Tibial nerve (tissue), 4 donors: ENCODE results near the gene POLR1B. TPM values are rescaled to one million over a fixed set of nuclear protein-coding genes. Genes with fewer than 3 reads are reported as not detected.
"Not testable (repeated sequence)": the region's sequence is repeated elsewhere in the genome, so short reads cannot be mapped to it uniquely, and the experiment has no call there.

ENCODE experiments used
- DNase-seq, 2 donors: peaks; one replicate each; pipeline ENCODE4 v3.0.0-alpha.2; 2019; ENCODE audit warnings: low spot score in 2 of 2
- H3K27ac ChIP-seq, 4 donors: fragments of 200-600 bp; sonication (generic) in 3 of 4; one replicate each; pipeline ENCODE4 v1.5.1; 2017 to 2019; ENCODE audit warnings: mild to moderate bottlenecking in 1 of 4
- H3K27me3 ChIP-seq, 2 donors: fragments of 200-600 bp; sonication (generic) in 1 of 2; one replicate each; pipeline versions ENCODE4 v1.5.1 to v1.6.0; 2017 to 2019
- H3K36me3 ChIP-seq, 3 donors: fragments of 200-600 bp; sonication (generic); one replicate each; pipeline ENCODE4 v1.5.1; 2018 to 2019
- H3K4me1 ChIP-seq, 4 donors: fragments of 200-600 bp; sonication (generic) in 3 of 4; one replicate each; pipeline ENCODE4 v1.5.1; 2017 to 2019
- H3K4me3 ChIP-seq, 4 donors: fragments of 200-600 bp; sonication (generic) in 3 of 4; one replicate each; pipeline ENCODE4 v1.5.1; 2017 to 2019; ENCODE audit warnings: mild to moderate bottlenecking in 1 of 4, moderate library complexity in 1 of 4
- H3K9me3 ChIP-seq, 4 donors: fragments of 200-600 bp; sonication (generic) in 3 of 4; one replicate each; pipeline ENCODE4 v1.5.1; 2017 to 2019
- EP300 ChIP-seq, 2 donors: sonication (generic); formaldehyde crosslinking; IDR thresholded peaks; one replicate each; pipeline ENCODE4 v1.6.1; 2017; ENCODE audit warnings: antibody characterized with exemption in 2 of 2, mild to moderate bottlenecking in 1 of 2
- POLR2A ChIP-seq, 2 donors: fragments of 450-650 bp; IDR thresholded peaks; one replicate each; pipeline ENCODE4 v1.6.1; 2017; ENCODE audit warnings: antibody characterized with exemption in 2 of 2, mild to moderate bottlenecking in 2 of 2, moderate library complexity in 2 of 2
- WGBS, 2 donors: methylation state at CpG; one replicate each; pipeline ENCODE4 v1.1.5; 2018; 5-methylcytosine and 5-hydroxymethylcytosine counted together
- total RNA-seq, 4 donors: library from RNA; depleted of rRNA; stranded (reverse); fragments of >200 nt; gene quantifications; one replicate each; pipeline ENCODE4 v1.1.0, GENCODE V29; 2016
- TF ChIP-seq, protein P1 (sequence below), 5 experiments: fragments of 200-600 bp in 3 of 5; fragments of 450-650 bp in 2 of 5; sonication (generic) in 3 of 5; IDR thresholded peaks; one replicate each; pipeline ENCODE4 v1.5.1; 2016 to 2019; ENCODE audit warnings: antibody characterized with exemption in 5 of 5, mild to moderate bottlenecking in 3 of 5, moderate library complexity in 2 of 5

The POLR1B gene
- total RNA-seq, 4 donors from 2014 or later = 10.3 to 14.9 (median 12.1) TPM

DNA sequence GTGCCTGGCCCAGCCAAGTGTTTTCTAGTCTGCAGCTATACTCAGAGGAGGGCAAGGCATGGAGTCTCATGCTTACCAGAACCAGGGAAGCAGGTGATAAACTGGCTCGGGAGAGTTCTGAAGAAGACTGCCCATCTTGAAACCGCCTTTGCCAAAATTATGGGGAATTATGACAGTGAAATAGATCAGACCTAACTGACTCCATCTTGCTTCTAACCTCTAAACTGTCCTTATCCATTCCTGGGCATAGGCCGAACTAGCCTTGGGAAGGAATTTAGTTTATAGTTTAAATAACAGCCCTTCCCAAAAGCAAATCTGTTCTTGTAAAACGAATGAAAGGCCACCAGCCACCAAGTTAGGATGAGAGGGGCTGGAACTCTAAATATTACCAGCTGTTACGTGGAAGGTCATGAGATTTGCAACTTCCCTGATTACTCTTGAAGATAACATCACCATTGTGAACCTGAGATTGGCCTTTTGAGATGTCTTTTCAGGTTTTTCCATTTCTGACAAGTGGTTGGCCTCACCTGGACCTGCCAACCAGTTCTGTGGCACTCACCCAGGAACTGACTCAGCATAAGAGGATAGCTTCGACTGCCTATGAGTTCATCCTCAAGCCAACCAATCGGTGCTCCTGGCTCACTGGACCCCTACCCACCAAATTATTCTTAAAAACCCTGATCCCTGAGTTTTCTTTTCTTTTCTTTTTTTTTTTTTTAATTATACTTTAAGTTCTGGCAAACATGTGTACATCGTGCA is 65.6 kb downstream of the POLR1B start:
- TF ChIP-seq POLR2A (IDR thresholded peaks at IDR 0.05) = no peak
- no peak for TF ChIP-seq EP300 (IDR thresholded peaks at IDR 0.05)
- TF ChIP-seq, protein P1, sequence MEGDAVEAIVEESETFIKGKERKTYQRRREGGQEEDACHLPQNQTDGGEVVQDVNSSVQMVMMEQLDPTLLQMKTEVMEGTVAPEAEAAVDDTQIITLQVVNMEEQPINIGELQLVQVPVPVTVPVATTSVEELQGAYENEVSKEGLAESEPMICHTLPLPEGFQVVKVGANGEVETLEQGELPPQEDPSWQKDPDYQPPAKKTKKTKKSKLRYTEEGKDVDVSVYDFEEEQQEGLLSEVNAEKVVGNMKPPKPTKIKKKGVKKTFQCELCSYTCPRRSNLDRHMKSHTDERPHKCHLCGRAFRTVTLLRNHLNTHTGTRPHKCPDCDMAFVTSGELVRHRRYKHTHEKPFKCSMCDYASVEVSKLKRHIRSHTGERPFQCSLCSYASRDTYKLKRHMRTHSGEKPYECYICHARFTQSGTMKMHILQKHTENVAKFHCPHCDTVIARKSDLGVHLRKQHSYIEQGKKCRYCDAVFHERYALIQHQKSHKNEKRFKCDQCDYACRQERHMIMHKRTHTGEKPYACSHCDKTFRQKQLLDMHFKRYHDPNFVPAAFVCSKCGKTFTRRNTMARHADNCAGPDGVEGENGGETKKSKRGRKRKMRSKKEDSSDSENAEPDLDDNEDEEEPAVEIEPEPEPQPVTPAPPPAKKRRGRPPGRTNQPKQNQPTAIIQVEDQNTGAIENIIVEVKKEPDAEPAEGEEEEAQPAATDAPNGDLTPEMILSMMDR (IDR thresholded peaks at IDR 0.05) = no peak
- Histone ChIP-seq H3K36me3 (peaks cover 0 to 5% (median 0%) of the 10 kb centered on the region in 3 donors), H3K4me1 (no peaks in the 10 kb centered on the region), H3K4me3 (no peak overlapping the region), H3K27ac (no peak overlapping the region), H3K9me3 (no peaks in the 10 kb centered on the region), H3K27me3 (no peaks in the 10 kb centered on the region)
- 87 to 89% methylated on average over 8 of the region's 8 CpGs for WGBS, 2 donors
- no peak for DNase-seq

DNA sequence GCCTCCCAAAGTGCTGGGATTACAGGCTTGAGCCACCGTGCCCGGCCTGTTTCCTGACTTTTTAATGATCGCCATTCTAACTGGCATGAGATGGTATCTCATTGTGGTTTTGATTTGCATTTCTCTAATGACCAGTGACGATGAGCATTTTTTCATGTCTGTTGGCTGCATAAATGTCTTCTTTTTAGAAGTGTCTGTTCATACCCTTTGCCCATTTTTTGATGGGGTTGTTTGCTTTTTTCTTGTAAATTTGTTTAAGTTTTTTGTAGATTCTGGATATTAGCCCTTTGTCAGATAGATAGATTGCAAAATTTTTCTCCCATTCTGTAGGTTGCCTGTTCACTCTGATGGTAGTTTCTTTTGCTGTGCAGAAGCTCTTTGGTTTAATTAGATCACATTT is 67.1 kb downstream of the POLR1B start:
- WGBS, 2 donors = 91 to 99% methylated on average over 4 of the region's 4 CpGs
- not testable (repeated sequence) for H3K4me3 ChIP-seq, H3K4me1 ChIP-seq, H3K27me3 ChIP-seq, DNase-seq, H3K36me3 ChIP-seq, H3K27ac ChIP-seq, H3K9me3 ChIP-seq

DNA sequence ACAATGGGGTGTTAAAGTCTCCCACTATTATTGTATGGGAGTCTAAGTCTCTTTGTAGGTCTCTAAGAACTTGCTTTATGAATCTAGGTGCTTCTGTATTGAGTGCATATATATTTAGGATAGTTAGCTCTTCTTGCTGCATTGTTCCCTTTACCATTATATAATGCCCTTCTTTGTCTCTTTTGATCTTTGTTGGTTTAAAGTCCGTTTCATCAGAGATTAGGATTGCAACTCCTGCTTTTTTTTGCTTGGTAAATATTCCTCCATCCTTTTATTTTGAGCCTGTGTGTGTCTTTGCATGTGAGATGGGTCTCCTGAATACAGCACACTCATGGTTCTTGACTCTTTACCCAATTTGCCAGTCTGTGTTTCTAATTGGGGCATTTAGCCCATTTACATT is 70.0 kb downstream of the POLR1B start:
- H3K27me3 ChIP-seq, H3K4me3 ChIP-seq, H3K27ac ChIP-seq, H3K4me1 ChIP-seq, H3K9me3 ChIP-seq, H3K36me3 ChIP-seq, DNase-seq: not testable (repeated sequence)
- 66 to 84% methylated on average over 1 of the region's 1 CpG for WGBS, 2 donors

DNA sequence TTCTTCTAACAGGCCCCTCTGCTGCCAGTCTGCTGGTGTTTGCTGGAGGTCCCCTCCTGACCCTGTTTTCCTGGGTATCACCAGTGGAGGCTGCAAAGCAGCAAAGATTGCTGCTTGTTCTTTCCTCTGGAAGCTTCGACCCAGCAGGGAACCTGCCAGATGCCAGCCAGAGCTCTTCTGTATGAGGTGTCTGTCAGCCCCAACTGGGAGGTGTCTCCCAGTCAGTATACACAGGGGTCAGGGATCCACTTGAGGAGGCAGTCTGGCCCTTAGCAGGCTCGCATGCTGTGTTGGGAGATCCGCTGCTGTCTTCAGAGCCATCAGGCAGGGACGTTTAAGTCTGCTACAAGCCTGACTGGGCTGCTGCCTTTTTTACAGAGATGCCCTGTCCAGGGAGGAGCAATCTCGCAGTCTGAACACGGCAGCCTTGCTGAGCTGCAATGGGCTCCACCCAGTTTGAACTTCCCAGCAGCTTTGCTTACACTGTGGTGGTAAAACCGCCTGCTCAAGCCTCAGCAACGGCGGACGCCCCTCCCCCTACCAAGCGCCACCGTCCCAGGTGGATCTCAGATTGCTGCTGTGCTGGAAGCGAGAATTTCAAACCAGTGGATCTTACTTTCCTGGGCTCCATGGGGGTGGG is 72.1 kb downstream of the POLR1B start:
- H3K27ac ChIP-seq = no peak overlapping the region
- TF ChIP-seq, protein P1 (IDR thresholded peaks at IDR 0.05) = no peak
- TF ChIP-seq EP300 (IDR thresholded peaks at IDR 0.05) = no peak
- no peak for TF ChIP-seq POLR2A (IDR thresholded peaks at IDR 0.05)
- WGBS, 2 donors = 61 to 66% methylated on average over 11 to 13 of the region's 13 CpGs
- H3K4me1 ChIP-seq = no peaks in the 10 kb centered on the region
- H3K27me3 ChIP-seq = no peaks in the 10 kb centered on the region
- peaks cover 0 to 6% (median 0%) of the 10 kb centered on the region in 3 donors for H3K36me3 ChIP-seq
- H3K4me3 ChIP-seq = no peak overlapping the region
- no peak for DNase-seq
- H3K9me3 ChIP-seq = no peaks in the 10 kb centered on the region

DNA sequence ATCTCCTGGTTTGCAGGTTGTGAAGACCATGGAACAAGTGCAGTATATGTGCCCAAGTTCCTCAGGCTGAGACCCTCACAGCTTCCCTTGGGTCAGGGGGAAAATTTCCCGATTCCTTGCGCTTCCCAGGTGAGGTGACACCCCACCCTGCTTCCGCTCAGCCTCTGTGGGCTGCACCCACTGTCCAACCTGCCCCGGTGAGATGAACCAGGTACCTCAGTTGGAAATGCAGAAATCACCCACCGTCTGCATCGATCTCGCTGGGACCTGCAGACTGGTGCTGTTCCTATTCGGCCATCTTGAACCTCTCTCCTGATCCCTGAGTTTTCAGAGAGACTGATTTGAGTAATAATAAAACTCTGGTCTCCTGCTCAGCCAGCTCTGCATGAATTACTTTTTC is 72.8 kb downstream of the POLR1B start:
- TF ChIP-seq EP300 (IDR thresholded peaks at IDR 0.05) (no peak), POLR2A (IDR thresholded peaks at IDR 0.05) (no peak)
- TF ChIP-seq, protein P1 (IDR thresholded peaks at IDR 0.05) = no peak
- DNase-seq = no peak
- 95% methylated on average over 8 of the region's 8 CpGs for WGBS, 2 donors

DNA sequence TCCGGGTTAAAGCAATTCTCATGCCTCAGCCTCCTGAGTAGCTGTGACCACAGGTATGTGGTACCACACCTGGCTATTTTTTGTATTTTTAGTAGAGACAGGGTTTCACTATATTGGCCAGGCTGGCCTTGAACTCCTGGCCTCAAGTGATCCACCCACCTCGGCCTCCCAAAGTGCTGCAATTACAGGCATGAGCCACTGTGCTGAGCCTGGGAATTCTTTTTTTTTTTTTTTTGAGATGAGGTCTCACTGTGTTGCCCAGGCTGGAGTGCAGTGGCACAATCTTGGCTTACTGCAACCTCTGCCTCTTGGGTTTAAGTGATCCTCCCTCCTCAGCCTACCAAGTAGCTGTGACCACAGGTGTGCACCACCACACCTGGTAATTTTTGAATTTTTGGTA is 73.5 kb downstream of the POLR1B start:
- not testable (repeated sequence) for H3K9me3 ChIP-seq, H3K27me3 ChIP-seq, H3K36me3 ChIP-seq, H3K4me1 ChIP-seq, DNase-seq, H3K4me3 ChIP-seq, H3K27ac ChIP-seq
- 87 to 94% methylated on average over 2 of the region's 2 CpGs for WGBS, 2 donors

More for the DNA sequence above, 72.8 kb downstream of the POLR1B start:
- no peaks in the 10 kb centered on the region for H3K9me3 ChIP-seq
- no peaks in the 10 kb centered on the region for H3K4me1 ChIP-seq
- H3K27ac ChIP-seq = no peak overlapping the region
- H3K36me3 ChIP-seq = peaks cover 0 to 6% (median 0%) of the 10 kb centered on the region in 3 donors
- no peak overlapping the region for H3K4me3 ChIP-seq
- no peaks in the 10 kb centered on the region for H3K27me3 ChIP-seq
